ENCODE measurements around the gene STAT1. TPM values are rescaled to one million over a fixed set of nuclear protein-coding genes. Genes with fewer than 3 reads are reported as not detected.
"Not testable (repeated sequence)": the region's sequence is repeated elsewhere in the genome, so short reads cannot be mapped to it uniquely, and the experiment has no call there.

Gene STAT1
- total and polyA plus RNA-seq, 2 donors = 77.8 to 201 TPM

DNA sequence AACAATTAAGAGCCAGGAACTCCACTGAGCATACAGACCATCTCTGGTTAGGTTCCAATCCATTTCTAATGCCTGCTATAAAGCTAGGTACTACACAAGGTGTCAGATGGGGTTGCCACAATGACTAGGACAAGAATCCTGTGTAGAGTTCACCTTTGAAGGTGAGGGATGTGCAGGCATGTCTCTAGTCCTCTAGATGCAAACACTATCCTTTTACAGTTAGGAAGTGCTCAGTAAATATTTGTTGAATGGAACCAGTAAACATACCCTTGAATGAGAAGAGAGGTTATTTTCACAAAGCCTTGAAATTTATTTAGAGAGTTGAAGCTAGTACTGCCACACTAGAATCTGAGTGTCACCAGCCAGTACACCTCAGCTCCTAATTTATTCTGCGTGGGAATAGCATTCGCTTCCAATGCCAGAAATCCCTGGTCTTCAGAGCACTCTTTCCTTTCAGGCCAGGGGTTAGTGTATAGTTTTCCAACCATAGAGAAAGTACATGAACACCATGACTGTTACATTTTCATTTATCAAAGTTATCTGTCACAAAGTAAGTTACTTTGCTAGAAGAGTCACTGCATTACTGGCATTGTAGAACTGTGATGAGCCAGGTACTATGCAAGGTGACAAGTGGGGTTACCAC is 48.3 kb downstream of the STAT1 start:
- no peak overlapping the region for H3K27ac ChIP-seq (ENCODE audit: low read depth in 1 of 2, low read length in 1 of 2)

DNA sequence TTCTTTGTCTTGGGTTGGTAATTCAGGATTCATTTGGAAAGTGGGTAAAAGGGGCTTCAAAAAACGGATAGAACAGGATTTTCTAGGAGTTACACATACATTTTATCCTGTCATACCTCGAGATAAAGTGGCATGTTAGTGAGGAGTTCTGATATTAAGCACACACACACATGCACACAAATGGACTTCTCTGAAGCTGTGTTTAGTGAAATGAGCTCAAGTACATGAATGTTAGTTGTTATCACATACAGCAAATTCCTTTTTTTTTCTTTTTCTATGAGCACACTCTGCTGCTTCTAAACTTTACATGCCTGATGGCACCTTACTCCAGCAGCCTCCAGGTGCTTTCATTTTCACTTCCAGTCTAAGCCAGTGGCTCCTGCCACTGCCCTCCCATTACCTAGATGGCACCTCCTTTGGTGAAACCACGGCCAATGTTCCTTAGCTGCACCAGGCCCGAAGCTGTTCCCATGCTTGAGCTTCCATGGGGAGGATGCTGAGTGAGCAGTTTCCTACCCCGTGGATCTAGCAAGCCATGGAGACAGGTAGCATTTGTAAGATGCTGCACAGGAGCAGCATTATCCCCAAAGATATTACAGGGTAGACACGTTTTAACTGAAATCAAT is 49.7 kb downstream of the STAT1 start:
- WGBS = 86% methylated on average over 6 of the region's 6 CpGs
- no peak for DNase-seq (ENCODE audit: low read depth in 6 of 9, low spot score in 9 of 9)
- H3K27me3 ChIP-seq (ENCODE audit: control insufficient read depth in 2 of 2, insufficient read depth in 1 of 2, low read length in 1 of 2) = no peaks in the 10 kb centered on the region
- peaks cover 12 to 76% of the 10 kb centered on the region in 2 donors for H3K36me3 ChIP-seq (ENCODE audit: control insufficient read depth in 2 of 2, insufficient read depth in 2 of 2, low read length in 1 of 2)
- H3K4me3 ChIP-seq (ENCODE audit: low read length in 2 of 2) = no peak overlapping the region
- no peaks in the 10 kb centered on the region for H3K9me3 ChIP-seq (ENCODE audit: control insufficient read depth in 2 of 2, insufficient read depth in 1 of 2, low read length in 1 of 2)
- H3K4me1 ChIP-seq (ENCODE audit: control insufficient read depth in 2 of 2, insufficient read depth in 2 of 2, low read length in 2 of 2) = no peaks in the 10 kb centered on the region
- peak overlapping the region in 1 of 2 donors; percentile 15 for H3K27ac ChIP-seq (ENCODE audit: low read depth in 1 of 2, low read length in 1 of 2)

More for the DNA sequence above, 48.3 kb downstream of the STAT1 start:
- no peak for DNase-seq (ENCODE audit: low read depth in 6 of 9, low spot score in 9 of 9)
- Histone ChIP-seq H3K4me3 (ENCODE audit: low read length in 2 of 2) (no peak overlapping the region), H3K4me1 (ENCODE audit: control insufficient read depth in 2 of 2, insufficient read depth in 2 of 2, low read length in 2 of 2) (no peaks in the 10 kb centered on the region), H3K9me3 (ENCODE audit: control insufficient read depth in 2 of 2, insufficient read depth in 1 of 2, low read length in 1 of 2) (no peaks in the 10 kb centered on the region), H3K36me3 (ENCODE audit: control insufficient read depth in 2 of 2, insufficient read depth in 2 of 2, low read length in 1 of 2) (peaks cover 19 to 90% of the 10 kb centered on the region in 2 donors), H3K27me3 (ENCODE audit: control insufficient read depth in 2 of 2, insufficient read depth in 1 of 2, low read length in 1 of 2) (no peaks in the 10 kb centered on the region)
- 95% methylated on average over 2 of the region's 2 CpGs for WGBS

GRCh38 chr2:190963088-190963487 is 50.9 kb downstream of the STAT1 start:
- Histone ChIP-seq H3K27me3 (ENCODE audit: control insufficient read depth in 2 of 2, insufficient read depth in 1 of 2, low read length in 1 of 2) (no peaks in the 10 kb centered on the region), H3K4me1 (ENCODE audit: control insufficient read depth in 2 of 2, insufficient read depth in 2 of 2, low read length in 2 of 2) (no peaks in the 10 kb centered on the region), H3K4me3 (ENCODE audit: low read length in 2 of 2) (no peak overlapping the region), H3K9me3 (ENCODE audit: control insufficient read depth in 2 of 2, insufficient read depth in 1 of 2, low read length in 1 of 2) (no peaks in the 10 kb centered on the region), H3K27ac (ENCODE audit: low read depth in 1 of 2, low read length in 1 of 2) (no peak overlapping the region), H3K36me3 (ENCODE audit: control insufficient read depth in 2 of 2, insufficient read depth in 2 of 2, low read length in 1 of 2) (peaks cover 12 to 65% of the 10 kb centered on the region in 2 donors)
- DNase-seq (ENCODE audit: low read depth in 6 of 9, low spot score in 9 of 9) = no peak
- 98% methylated on average over 2 of the region's 2 CpGs for WGBS

DNA sequence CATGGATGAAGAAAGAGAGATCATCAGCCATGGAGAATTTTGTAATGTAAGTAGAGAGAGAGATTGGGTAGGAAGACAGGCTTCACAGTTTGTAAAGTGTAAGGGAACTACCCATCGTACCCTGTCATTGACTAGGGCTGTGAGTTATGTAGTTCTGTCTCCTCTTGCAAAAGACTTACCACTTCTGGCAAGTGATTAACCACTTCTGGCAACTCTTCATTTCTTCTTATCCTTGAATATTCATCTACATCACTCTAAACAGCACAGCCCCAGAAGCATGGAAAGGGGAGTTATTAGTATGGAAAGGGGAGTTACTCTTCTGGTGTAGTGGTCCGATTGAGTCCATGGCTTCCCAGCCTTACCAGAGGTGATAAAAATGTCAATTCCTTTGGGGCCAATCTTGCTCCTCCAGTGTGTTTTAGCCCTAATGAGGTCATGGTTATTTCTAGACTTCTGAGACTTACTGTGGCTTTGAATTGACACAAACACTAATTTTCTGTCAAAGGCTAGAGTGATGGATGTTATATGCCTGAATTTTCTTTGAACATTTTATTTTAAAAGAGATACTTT is 52.0 kb downstream of the STAT1 start:
- H3K4me3 ChIP-seq (ENCODE audit: low read length in 2 of 2) = no peak overlapping the region
- no peaks in the 10 kb centered on the region for H3K9me3 ChIP-seq (ENCODE audit: control insufficient read depth in 2 of 2, insufficient read depth in 1 of 2, low read length in 1 of 2)
- DNase-seq (ENCODE audit: low read depth in 6 of 9, low spot score in 9 of 9) = no peak
- H3K36me3 ChIP-seq (ENCODE audit: control insufficient read depth in 2 of 2, insufficient read depth in 2 of 2, low read length in 1 of 2) = peaks cover 12 to 55% of the 10 kb centered on the region in 2 donors
- no peaks in the 10 kb centered on the region for H3K27me3 ChIP-seq (ENCODE audit: control insufficient read depth in 2 of 2, insufficient read depth in 1 of 2, low read length in 1 of 2)
- H3K4me1 ChIP-seq (ENCODE audit: control insufficient read depth in 2 of 2, insufficient read depth in 2 of 2, low read length in 2 of 2) = no peaks in the 10 kb centered on the region
- WGBS = 97% methylated on average over 2 of the region's 2 CpGs
- no peak overlapping the region for H3K27ac ChIP-seq (ENCODE audit: low read depth in 1 of 2, low read length in 1 of 2)

DNA sequence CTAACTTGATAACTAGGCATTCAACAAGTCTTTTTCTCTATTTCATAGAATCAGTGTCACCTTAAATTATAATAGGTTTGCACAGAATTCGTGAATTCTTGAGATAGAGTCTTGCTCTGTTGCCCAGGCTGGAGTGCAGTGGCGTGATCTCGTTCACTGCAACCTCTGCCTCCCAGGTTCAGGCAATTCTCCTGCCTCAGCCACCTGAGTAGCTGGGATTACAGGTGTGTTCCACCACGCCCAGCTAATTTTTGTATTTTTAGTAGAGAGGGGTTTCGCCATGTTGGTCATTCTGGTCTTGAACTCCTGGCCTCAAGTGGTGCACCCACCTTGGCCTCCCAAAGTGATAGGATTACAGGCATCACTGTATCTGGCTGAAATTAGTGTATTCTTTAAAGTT is 52.9 kb downstream of the STAT1 start:
- not testable (repeated sequence) for H3K27ac ChIP-seq (ENCODE audit: low read depth in 1 of 2, low read length in 1 of 2)

GRCh38 chr2:190959911-190960788 is 53.8 kb downstream of the STAT1 start:
- Histone ChIP-seq H3K27me3 (ENCODE audit: control insufficient read depth in 2 of 2, insufficient read depth in 1 of 2, low read length in 1 of 2) (no peaks in the 10 kb centered on the region), H3K9me3 (ENCODE audit: control insufficient read depth in 2 of 2, insufficient read depth in 1 of 2, low read length in 1 of 2) (no peaks in the 10 kb centered on the region), H3K4me3 (ENCODE audit: low read length in 2 of 2) (no peak overlapping the region), H3K27ac (ENCODE audit: low read depth in 1 of 2, low read length in 1 of 2) (no peak overlapping the region), H3K36me3 (ENCODE audit: control insufficient read depth in 2 of 2, insufficient read depth in 2 of 2, low read length in 1 of 2) (peaks cover 7 to 41% of the 10 kb centered on the region in 2 donors), H3K4me1 (ENCODE audit: control insufficient read depth in 2 of 2, insufficient read depth in 2 of 2, low read length in 2 of 2) (no peaks in the 10 kb centered on the region)
- no peak for DNase-seq (ENCODE audit: low read depth in 6 of 9, low spot score in 9 of 9)
- 94% methylated on average over 5 of the region's 5 CpGs for WGBS

More for the DNA sequence above, 52.9 kb downstream of the STAT1 start:
- peaks cover 12 to 49% of the 10 kb centered on the region in 2 donors for H3K36me3 ChIP-seq (ENCODE audit: control insufficient read depth in 2 of 2, insufficient read depth in 2 of 2, low read length in 1 of 2)
- 96% methylated on average over 5 of the region's 5 CpGs for WGBS
- not testable (repeated sequence) for H3K4me1 ChIP-seq (ENCODE audit: control insufficient read depth in 2 of 2, insufficient read depth in 2 of 2, low read length in 2 of 2); H3K27me3 ChIP-seq (ENCODE audit: control insufficient read depth in 2 of 2, insufficient read depth in 1 of 2, low read length in 1 of 2); H3K4me3 ChIP-seq (ENCODE audit: low read length in 2 of 2); H3K9me3 ChIP-seq (ENCODE audit: control insufficient read depth in 2 of 2, insufficient read depth in 1 of 2, low read length in 1 of 2); DNase-seq (ENCODE audit: low read depth in 6 of 9, low spot score in 9 of 9)

GRCh38 chr2:190953257-190953656 is 60.7 kb downstream of the STAT1 start:
- WGBS = 92% methylated on average over 4 of the region's 4 CpGs
- peaks cover 0 to 4% of the 10 kb centered on the region in 2 donors for H3K4me1 ChIP-seq (ENCODE audit: control insufficient read depth in 2 of 2, insufficient read depth in 2 of 2, low read length in 2 of 2)

DNA sequence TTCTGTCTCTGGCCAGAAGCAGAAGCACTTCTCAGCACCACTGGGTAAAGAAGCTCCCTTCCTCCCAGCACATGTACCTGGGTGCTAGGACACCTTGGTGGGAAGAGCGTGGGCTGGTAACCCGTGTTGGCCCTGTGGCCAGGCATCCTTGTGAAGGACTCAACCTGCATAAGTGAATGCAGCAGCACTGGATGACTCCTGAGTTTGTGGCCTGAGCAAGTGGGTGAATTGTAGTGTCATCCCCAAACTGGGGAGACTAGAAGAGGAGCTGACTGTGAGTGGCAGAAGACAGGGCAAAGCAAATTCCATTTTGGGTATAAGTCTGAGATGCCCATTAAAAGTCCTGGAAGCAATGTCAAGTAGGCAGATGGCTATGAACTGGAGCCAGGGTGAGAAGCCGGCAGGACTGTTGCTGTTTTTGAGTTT is 63.4 kb downstream of the STAT1 start:
- Histone ChIP-seq H3K27ac (ENCODE audit: low read depth in 1 of 2, low read length in 1 of 2) (no peak overlapping the region), H3K9me3 (ENCODE audit: control insufficient read depth in 2 of 2, insufficient read depth in 1 of 2, low read length in 1 of 2) (no peaks in the 10 kb centered on the region), H3K36me3 (ENCODE audit: control insufficient read depth in 2 of 2, insufficient read depth in 2 of 2, low read length in 1 of 2) (no peaks in the 10 kb centered on the region), H3K27me3 (ENCODE audit: control insufficient read depth in 2 of 2, insufficient read depth in 1 of 2, low read length in 1 of 2) (no peaks in the 10 kb centered on the region), H3K4me1 (ENCODE audit: control insufficient read depth in 2 of 2, insufficient read depth in 2 of 2, low read length in 2 of 2) (peaks cover 4 to 11% of the 10 kb centered on the region in 2 donors), H3K4me3 (ENCODE audit: low read length in 2 of 2) (no peak overlapping the region)
- 96% methylated on average over 3 of the region's 3 CpGs for WGBS
- DNase-seq (ENCODE audit: low read depth in 6 of 9, low spot score in 9 of 9) = no peak

More at GRCh38 chr2:190953257-190953656, 60.7 kb downstream of the STAT1 start:
- no peak for DNase-seq (ENCODE audit: low read depth in 6 of 9, low spot score in 9 of 9)
- no peak overlapping the region for H3K4me3 ChIP-seq (ENCODE audit: low read length in 2 of 2)
- H3K9me3 ChIP-seq (ENCODE audit: control insufficient read depth in 2 of 2, insufficient read depth in 1 of 2, low read length in 1 of 2) = no peaks in the 10 kb centered on the region
- no peaks in the 10 kb centered on the region for H3K27me3 ChIP-seq (ENCODE audit: control insufficient read depth in 2 of 2, insufficient read depth in 1 of 2, low read length in 1 of 2)
- H3K36me3 ChIP-seq (ENCODE audit: control insufficient read depth in 2 of 2, insufficient read depth in 2 of 2, low read length in 1 of 2) = no peaks in the 10 kb centered on the region
- no peak overlapping the region for H3K27ac ChIP-seq (ENCODE audit: low read depth in 1 of 2, low read length in 1 of 2)
